Sigmoid colon (tissue), 4 donors: ENCODE measurements around the gene FBXL19.
A peak's percentile ranks its signal among the peaks of the same experiment; 100 is the strongest.

ENCODE experiments used
- CTCF ChIP-seq, 4 experiments: fragments of 450-650 bp in 3 of 4; fragments of 200-600 bp in 1 of 4; IDR thresholded peaks; one replicate each; pipeline ENCODE4 v1.5.1; 2016 to 2019; ENCODE audit warnings: antibody characterized with exemption in 4 of 4, mild to moderate bottlenecking in 3 of 4, moderate library complexity in 2 of 4
- EP300 ChIP-seq, 4 donors: sonication (generic); formaldehyde crosslinking; IDR thresholded peaks; one replicate each; pipeline ENCODE4 v1.6.1; 2017; ENCODE audit warnings: antibody characterized with exemption in 4 of 4
- POLR2A ChIP-seq, 2 donors: fragments of 450-650 bp; IDR thresholded peaks; one replicate each; pipeline ENCODE4 v1.6.1; 2016; ENCODE audit warnings: antibody characterized with exemption in 2 of 2, mild to moderate bottlenecking in 2 of 2, moderate library complexity in 2 of 2
- POLR2AphosphoS5 ChIP-seq, 4 donors: sonication (generic); formaldehyde crosslinking; IDR thresholded peaks; one replicate each; pipeline ENCODE4 v1.6.1; 2017; ENCODE audit warnings: antibody characterized with exemption in 4 of 4

GRCh38 chr16:30951750-30952149, 28.4 kb downstream of the FBXL19 start:
- TF ChIP-seq CTCF (IDR thresholded peaks at IDR 0.05): no peak
- no peak for TF ChIP-seq EP300 (IDR thresholded peaks at IDR 0.05)
- peak; percentile 9 to 63 (median 42) for TF ChIP-seq POLR2AphosphoS5 (IDR thresholded peaks at IDR 0.05)
- TF ChIP-seq POLR2A (IDR thresholded peaks at IDR 0.05): no peak
